MM.1S (cell line): Measurements from ENCODE around the gene TMEM126B.

Experiments used
- EZH2phosphoT487 ChIP-seq: fragments of 300-600 bp; sonication (generic); IDR thresholded peaks from 2 replicates; pipeline ENCODE4 v1.6.1; 2018; ENCODE audit warnings: antibody characterized with exemption, low read length
- TF ChIP-seq, protein P1 (sequence below): fragments of 300-600 bp; sonication (generic); IDR thresholded peaks from 2 replicates; pipeline ENCODE4 v1.5.1; 2016; ENCODE audit warnings: antibody characterized with exemption, low read length, mixed read lengths

- TF ChIP-seq, protein P1, sequence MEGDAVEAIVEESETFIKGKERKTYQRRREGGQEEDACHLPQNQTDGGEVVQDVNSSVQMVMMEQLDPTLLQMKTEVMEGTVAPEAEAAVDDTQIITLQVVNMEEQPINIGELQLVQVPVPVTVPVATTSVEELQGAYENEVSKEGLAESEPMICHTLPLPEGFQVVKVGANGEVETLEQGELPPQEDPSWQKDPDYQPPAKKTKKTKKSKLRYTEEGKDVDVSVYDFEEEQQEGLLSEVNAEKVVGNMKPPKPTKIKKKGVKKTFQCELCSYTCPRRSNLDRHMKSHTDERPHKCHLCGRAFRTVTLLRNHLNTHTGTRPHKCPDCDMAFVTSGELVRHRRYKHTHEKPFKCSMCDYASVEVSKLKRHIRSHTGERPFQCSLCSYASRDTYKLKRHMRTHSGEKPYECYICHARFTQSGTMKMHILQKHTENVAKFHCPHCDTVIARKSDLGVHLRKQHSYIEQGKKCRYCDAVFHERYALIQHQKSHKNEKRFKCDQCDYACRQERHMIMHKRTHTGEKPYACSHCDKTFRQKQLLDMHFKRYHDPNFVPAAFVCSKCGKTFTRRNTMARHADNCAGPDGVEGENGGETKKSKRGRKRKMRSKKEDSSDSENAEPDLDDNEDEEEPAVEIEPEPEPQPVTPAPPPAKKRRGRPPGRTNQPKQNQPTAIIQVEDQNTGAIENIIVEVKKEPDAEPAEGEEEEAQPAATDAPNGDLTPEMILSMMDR, result no peak
- no peak for TF ChIP-seq EZH2phosphoT487
Measured at GRCh38 chr11:85582111-85582510, 46.3 kb upstream of the TMEM126B start.
